HEK293 (cell line): ENCODE data around the gene RHBDF2.

Experiments
- GLI4 ChIP-seq: fragments of 450-650 bp; formaldehyde crosslinking; IDR thresholded peaks from 2 replicates; pipeline ENCODE4 v1.5.1; 2016; ENCODE audit warnings: missing biosample characterization, missing genetic modification characterization
- GLIS1 ChIP-seq: fragments of 450-650 bp; formaldehyde crosslinking; IDR thresholded peaks from 2 replicates; pipeline ENCODE4 v1.5.1; 2016; ENCODE audit warnings: missing biosample characterization, missing genetic modification characterization
- HIC1 ChIP-seq: fragments of 450-650 bp; formaldehyde crosslinking; IDR thresholded peaks from 2 replicates; pipeline ENCODE4 v1.5.1; 2016; ENCODE audit warnings: missing biosample characterization, missing genetic modification characterization
- HOXA7 ChIP-seq: sonication (generic); formaldehyde crosslinking; IDR thresholded peaks from 2 replicates; pipeline ENCODE4 v1.8.1; 2022; ENCODE audit warnings: missing genetic modification reagents, borderline replicate concordance
- IKZF3 ChIP-seq: fragments of 450-650 bp; IDR thresholded peaks from 2 replicates; pipeline ENCODE4 v1.5.0; 2018; ENCODE audit warnings: missing biosample characterization, mild to moderate bottlenecking, missing genetic modification characterization, moderate library complexity
- KLF1 ChIP-seq: fragments of 450-650 bp; formaldehyde crosslinking; IDR thresholded peaks from 2 replicates; pipeline ENCODE4 v1.5.1; 2016; ENCODE audit warnings: missing biosample characterization, missing genetic modification characterization
- MYNN ChIP-seq: fragments of 450-650 bp; formaldehyde crosslinking; IDR thresholded peaks from 2 replicates; pipeline ENCODE4 v1.5.1; 2016; ENCODE audit warnings: missing biosample characterization, missing genetic modification characterization, borderline replicate concordance
- YY2 ChIP-seq: fragments of 450-650 bp; formaldehyde crosslinking; IDR thresholded peaks from 2 replicates; pipeline ENCODE4 v1.5.1; 2016; ENCODE audit warnings: missing biosample characterization, missing genetic modification characterization
- ZBTB7A ChIP-seq: fragments of 450-650 bp; formaldehyde crosslinking; IDR thresholded peaks from 2 replicates; pipeline ENCODE4 v1.5.1; 2016; ENCODE audit warnings: low read depth, missing biosample characterization, missing genetic modification characterization
- ZFHX2 ChIP-seq: fragments of 450-650 bp; formaldehyde crosslinking; conservative IDR thresholded peaks from 2 replicates; pipeline ENCODE4 v1.5.1; 2016; ENCODE audit warnings: missing biosample characterization, missing genetic modification characterization
- ZIC2 ChIP-seq: fragments of 450-650 bp; formaldehyde crosslinking; IDR thresholded peaks from 2 replicates; pipeline ENCODE4 v1.5.1; 2016; ENCODE audit warnings: missing biosample characterization, missing genetic modification characterization
- ZNF114 ChIP-seq: fragments of 450-650 bp; formaldehyde crosslinking; IDR thresholded peaks from 2 replicates; pipeline ENCODE4 v1.5.0; 2017; ENCODE audit warnings: missing biosample characterization, missing genetic modification characterization
- ZNF138 ChIP-seq: fragments of 450-650 bp; formaldehyde crosslinking; IDR thresholded peaks from 2 replicates; pipeline ENCODE4 v1.5.1; 2016; ENCODE audit warnings: missing biosample characterization, missing genetic modification characterization, borderline replicate concordance
- ZNF140 ChIP-seq: fragments of 450-650 bp; formaldehyde crosslinking; IDR thresholded peaks from 2 replicates; pipeline ENCODE4 v1.5.1; 2016; ENCODE audit warnings: missing biosample characterization, missing genetic modification characterization
- ZNF148 ChIP-seq: fragments of 450-650 bp; formaldehyde crosslinking; IDR thresholded peaks from 2 replicates; pipeline ENCODE4 v1.5.0; 2017; ENCODE audit warnings: missing biosample characterization, missing genetic modification characterization, borderline replicate concordance
- ZNF266 ChIP-seq: fragments of 450-650 bp; formaldehyde crosslinking; IDR thresholded peaks from 2 replicates; pipeline ENCODE4 v1.5.1; 2016; ENCODE audit warnings: missing biosample characterization, missing genetic modification characterization, low read depth
- ZNF433 ChIP-seq: fragments of 450-650 bp; formaldehyde crosslinking; IDR thresholded peaks from 2 replicates; pipeline ENCODE4 v1.5.1; 2016; ENCODE audit warnings: missing biosample characterization, missing genetic modification characterization, low read depth
- ZNF529 ChIP-seq: fragments of 450-650 bp; formaldehyde crosslinking; IDR thresholded peaks from 2 replicates; pipeline ENCODE4 v1.5.1; 2017; ENCODE audit warnings: missing genetic modification characterization, missing biosample characterization; ENCODE audit not compliant: insufficient replicate concordance
- ZNF549 ChIP-seq: fragments of 450-650 bp; IDR thresholded peaks from 2 replicates; pipeline ENCODE4 v1.5.1; 2018; ENCODE audit warnings: missing biosample characterization, missing genetic modification characterization, mild to moderate bottlenecking, inconsistent platforms, moderate library complexity
- ZNF571 ChIP-seq: fragments of 450-650 bp; formaldehyde crosslinking; IDR thresholded peaks from 2 replicates; pipeline ENCODE4 v1.5.0; 2017; ENCODE audit warnings: missing biosample characterization, missing genetic modification characterization
- ZNF585B ChIP-seq: fragments of 450-650 bp; formaldehyde crosslinking; IDR thresholded peaks from 2 replicates; pipeline ENCODE4 v1.5.1; 2016; ENCODE audit warnings: missing biosample characterization, missing genetic modification characterization
- ZNF623 ChIP-seq: fragments of 450-650 bp; formaldehyde crosslinking; IDR thresholded peaks from 2 replicates; pipeline ENCODE4 v1.5.1; 2016; ENCODE audit warnings: missing biosample characterization, missing genetic modification characterization
- ZNF624 ChIP-seq: fragments of 450-650 bp; formaldehyde crosslinking; IDR thresholded peaks from 2 replicates; pipeline ENCODE4 v1.5.1; 2017; ENCODE audit warnings: missing biosample characterization, missing genetic modification characterization
- ZNF670 ChIP-seq: fragments of 450-650 bp; formaldehyde crosslinking; IDR thresholded peaks from 2 replicates; pipeline ENCODE4 v1.5.1; 2016; ENCODE audit warnings: missing biosample characterization, missing genetic modification characterization, low read depth
- TF ChIP-seq, protein P1 (sequence below): fragments of 450-650 bp; formaldehyde crosslinking; IDR thresholded peaks from 2 replicates; pipeline ENCODE4 v1.5.1; 2016; ENCODE audit warnings: missing biosample characterization, missing genetic modification characterization
- TF ChIP-seq, protein P2 (sequence below): fragments of 450-650 bp; formaldehyde crosslinking; IDR thresholded peaks from 2 replicates; pipeline ENCODE4 v1.5.1; 2016; ENCODE audit warnings: missing biosample characterization, missing genetic modification characterization, borderline replicate concordance

Gene RHBDF2

DNA sequence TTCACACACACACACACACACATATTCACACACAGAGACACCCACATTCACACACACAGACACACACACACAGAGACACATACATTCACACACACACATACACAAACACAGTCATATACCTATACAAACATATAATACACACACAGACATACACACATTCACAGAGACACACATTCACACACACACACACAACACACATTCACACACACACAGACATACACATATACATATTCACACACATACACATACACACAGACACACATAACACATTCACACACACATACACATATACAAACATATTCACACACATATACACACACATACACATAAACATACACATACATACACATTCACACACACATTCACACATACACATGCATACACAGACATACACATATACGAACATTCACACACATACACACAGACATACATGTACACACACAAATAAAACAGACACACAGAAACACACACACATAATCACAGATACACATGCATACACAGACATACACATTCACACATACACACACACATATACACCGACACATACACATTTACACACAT, 46.5 kb upstream of the RHBDF2 start (continued):
- TF ChIP-seq HIC1 (tag by site-specific recombination) (no peak), ZNF670 (tag by site-specific recombination) (peak; percentile 91; the same call in 1 of the 2 replicates), ZNF529 (tag by site-specific recombination) (no peak), ZNF148 (tag by site-specific recombination) (peak; percentile 48; the same call in 1 of the 2 replicates), ZNF623 (tag by site-specific recombination) (no peak), ZIC2 (tag by site-specific recombination) (no peak), GLI4 (tag by site-specific recombination) (no peak; the same call in 1 of the 2 replicates), ZNF140 (no peak), ZNF571 (tag by site-specific recombination) (0 out of 2 replicates have a peak, but pooled peaks have one; percentile 12), ZFHX2 (no peak), ZNF138 (tag by site-specific recombination) (no peak), ZNF266 (tag by site-specific recombination) (peak; percentile 10; the same call in 1 of the 2 replicates), IKZF3 (tag by site-specific recombination) (no peak), ZNF624 (tag by site-specific recombination) (peak; percentile 57; the same call in 1 of the 2 replicates), ZNF433 (tag by site-specific recombination) (no peak), KLF1 (tag by site-specific recombination) (0 out of 2 replicates have a peak, but pooled peaks have one; percentile 2), ZNF585B (tag by site-specific recombination) (no peak), ZBTB7A (no peak), MYNN (tag by site-specific recombination) (0 out of 2 replicates have a peak, but pooled peaks have one; percentile 16), YY2 (tag by site-specific recombination) (no peak; the same call in 1 of the 2 replicates), ZNF114 (tag by site-specific recombination) (0 out of 2 replicates have a peak, but pooled peaks have one; percentile 24), HOXA7 (no peak), ZNF549 (tag by site-specific recombination) (no peak), GLIS1 (no peak)
- TF ChIP-seq, protein P1, sequence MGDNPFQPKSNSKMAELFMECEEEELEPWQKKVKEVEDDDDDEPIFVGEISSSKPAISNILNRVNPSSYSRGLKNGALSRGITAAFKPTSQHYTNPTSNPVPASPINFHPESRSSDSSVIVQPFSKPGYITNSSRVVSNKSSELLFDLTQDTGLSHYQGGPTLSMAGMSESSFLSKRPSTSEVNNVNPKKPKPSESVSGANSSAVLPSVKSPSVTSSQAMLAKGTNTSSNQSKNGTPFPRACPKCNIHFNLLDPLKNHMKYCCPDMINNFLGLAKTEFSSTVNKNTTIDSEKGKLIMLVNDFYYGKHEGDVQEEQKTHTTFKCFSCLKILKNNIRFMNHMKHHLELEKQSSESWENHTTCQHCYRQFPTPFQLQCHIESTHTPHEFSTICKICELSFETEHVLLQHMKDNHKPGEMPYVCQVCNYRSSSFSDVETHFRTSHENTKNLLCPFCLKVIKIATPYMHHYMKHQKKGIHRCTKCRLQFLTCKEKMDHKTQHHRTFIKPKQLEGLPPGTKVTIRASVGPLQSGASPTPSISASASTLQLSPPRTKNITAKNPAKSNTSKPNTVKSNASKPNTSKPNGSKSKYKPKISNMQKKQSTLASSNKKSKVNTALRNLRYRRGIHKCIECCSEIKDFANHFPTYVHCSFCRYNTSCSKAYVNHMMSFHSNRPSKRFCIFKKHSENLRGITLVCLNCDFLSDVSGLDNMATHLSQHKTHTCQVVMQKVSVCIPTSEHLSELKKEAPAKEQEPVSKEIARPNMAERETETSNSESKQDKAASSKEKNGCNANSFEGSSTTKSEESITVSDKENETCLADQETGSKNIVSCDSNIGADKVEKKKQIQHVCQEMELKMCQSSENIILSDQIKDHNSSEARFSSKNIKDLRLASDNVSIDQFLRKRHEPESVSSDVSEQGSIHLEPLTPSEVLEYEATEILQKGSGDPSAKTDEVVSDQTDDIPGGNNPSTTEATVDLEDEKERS, result no peak
- TF ChIP-seq, protein P2, sequence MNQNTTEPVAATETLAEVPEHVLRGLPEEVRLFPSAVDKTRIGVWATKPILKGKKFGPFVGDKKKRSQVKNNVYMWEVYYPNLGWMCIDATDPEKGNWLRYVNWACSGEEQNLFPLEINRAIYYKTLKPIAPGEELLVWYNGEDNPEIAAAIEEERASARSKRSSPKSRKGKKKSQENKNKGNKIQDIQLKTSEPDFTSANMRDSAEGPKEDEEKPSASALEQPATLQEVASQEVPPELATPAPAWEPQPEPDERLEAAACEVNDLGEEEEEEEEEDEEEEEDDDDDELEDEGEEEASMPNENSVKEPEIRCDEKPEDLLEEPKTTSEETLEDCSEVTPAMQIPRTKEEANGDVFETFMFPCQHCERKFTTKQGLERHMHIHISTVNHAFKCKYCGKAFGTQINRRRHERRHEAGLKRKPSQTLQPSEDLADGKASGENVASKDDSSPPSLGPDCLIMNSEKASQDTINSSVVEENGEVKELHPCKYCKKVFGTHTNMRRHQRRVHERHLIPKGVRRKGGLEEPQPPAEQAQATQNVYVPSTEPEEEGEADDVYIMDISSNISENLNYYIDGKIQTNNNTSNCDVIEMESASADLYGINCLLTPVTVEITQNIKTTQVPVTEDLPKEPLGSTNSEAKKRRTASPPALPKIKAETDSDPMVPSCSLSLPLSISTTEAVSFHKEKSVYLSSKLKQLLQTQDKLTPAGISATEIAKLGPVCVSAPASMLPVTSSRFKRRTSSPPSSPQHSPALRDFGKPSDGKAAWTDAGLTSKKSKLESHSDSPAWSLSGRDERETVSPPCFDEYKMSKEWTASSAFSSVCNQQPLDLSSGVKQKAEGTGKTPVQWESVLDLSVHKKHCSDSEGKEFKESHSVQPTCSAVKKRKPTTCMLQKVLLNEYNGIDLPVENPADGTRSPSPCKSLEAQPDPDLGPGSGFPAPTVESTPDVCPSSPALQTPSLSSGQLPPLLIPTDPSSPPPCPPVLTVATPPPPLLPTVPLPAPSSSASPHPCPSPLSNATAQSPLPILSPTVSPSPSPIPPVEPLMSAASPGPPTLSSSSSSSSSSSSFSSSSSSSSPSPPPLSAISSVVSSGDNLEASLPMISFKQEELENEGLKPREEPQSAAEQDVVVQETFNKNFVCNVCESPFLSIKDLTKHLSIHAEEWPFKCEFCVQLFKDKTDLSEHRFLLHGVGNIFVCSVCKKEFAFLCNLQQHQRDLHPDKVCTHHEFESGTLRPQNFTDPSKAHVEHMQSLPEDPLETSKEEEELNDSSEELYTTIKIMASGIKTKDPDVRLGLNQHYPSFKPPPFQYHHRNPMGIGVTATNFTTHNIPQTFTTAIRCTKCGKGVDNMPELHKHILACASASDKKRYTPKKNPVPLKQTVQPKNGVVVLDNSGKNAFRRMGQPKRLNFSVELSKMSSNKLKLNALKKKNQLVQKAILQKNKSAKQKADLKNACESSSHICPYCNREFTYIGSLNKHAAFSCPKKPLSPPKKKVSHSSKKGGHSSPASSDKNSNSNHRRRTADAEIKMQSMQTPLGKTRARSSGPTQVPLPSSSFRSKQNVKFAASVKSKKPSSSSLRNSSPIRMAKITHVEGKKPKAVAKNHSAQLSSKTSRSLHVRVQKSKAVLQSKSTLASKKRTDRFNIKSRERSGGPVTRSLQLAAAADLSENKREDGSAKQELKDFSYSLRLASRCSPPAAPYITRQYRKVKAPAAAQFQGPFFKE, result no peak
